ENCODE measurements around the gene LTC4S. TPM values are rescaled to one million over a fixed set of nuclear protein-coding genes. Genes with fewer than 3 reads are reported as not detected.

Gene LTC4S
- total RNA-seq, 2 donors from 2014 or later: 5.3 to 5.4 TPM

- Histone ChIP-seq H3K4me1 (peaks cover 44% of the 10 kb centered on the region), H3K36me3 (peaks cover 10% of the 10 kb centered on the region), H3K27me3 (no peaks in the 10 kb centered on the region), H3K4me3 (peak overlapping the region; percentile 100), H3K27ac (peak overlapping the region; percentile 100), H3K9ac (ENCODE audit: low read depth in 2 of 2, low read length in 2 of 2) (peak overlapping the region; percentile 94 to 100), H3K9me3 (no peaks in the 10 kb centered on the region)
- intact Hi-C loops (cut with DNase I): no loop called here
- DNase-seq: peak; percentile 67
- no peak for TF ChIP-seq CTCF (IDR thresholded peaks at IDR 0.05)
Measured at GRCh38 chr5:179819296-179820126, 25.7 kb downstream of the LTC4S start.

- peak overlapping the region; percentile 94 to 100 for H3K9ac ChIP-seq (ENCODE audit: low read depth in 2 of 2, low read length in 2 of 2)
- no peaks in the 10 kb centered on the region for H3K27me3 ChIP-seq
- H3K27ac ChIP-seq: peak overlapping the region; percentile 100
- H3K9me3 ChIP-seq: no peaks in the 10 kb centered on the region
- no peak for TF ChIP-seq CTCF (IDR thresholded peaks at IDR 0.05)
- H3K36me3 ChIP-seq: peaks cover 10% of the 10 kb centered on the region
- H3K4me3 ChIP-seq: peak overlapping the region; percentile 100
- peaks cover 49% of the 10 kb centered on the region for H3K4me1 ChIP-seq
- no peak for DNase-seq
- intact Hi-C loops (cut with DNase I): no loop called here
Measured at GRCh38 chr5:179820127-179820482, 26.3 kb downstream of the LTC4S start.

DNA sequence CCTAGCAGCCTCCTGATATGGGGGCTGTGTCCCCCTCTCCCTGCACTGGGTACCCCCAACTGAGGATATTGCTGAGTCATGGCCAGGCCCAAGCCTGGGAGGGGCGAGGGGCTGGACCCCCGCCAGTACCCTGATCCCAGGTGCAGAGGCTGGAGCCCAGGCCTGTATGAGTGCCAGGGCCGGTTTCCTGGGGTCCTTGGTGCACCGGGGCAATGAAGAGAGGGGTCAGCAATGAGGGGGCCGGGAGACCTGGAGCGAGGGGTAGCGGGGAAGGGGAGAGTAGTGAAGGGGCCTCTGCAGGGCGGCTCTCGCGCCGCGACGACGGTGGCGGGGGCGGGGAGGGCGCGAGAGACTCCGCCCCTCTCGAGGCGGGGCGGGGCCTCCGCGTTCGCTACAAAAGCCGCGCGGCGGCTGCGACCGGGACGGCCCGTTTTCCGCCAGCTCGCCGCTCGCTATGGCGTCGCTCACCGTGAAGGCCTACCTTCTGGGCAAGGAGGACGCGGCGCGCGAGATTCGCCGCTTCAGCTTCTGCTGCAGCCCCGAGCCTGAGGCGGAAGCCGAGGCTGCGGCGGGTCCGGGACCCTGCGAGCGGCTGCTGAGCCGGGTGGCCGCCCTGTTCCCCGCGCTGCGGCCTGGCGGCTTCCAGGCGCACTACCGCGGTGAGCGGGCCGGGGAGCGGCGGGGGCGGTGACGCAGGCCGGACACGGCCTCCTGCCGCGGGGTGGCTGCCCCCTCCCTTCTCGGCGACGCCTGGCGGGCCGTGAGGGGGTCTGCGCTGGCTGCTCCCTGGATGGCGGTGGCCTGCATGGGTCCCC lies 26.9 kb downstream of the LTC4S start, which contains the start of gene SQSTM1:
Gene SQSTM1 (plus strand): TSS at position 423 of the 815 bp plus-strand sequence. CDS start 32 bp downstream, at position 455.
- H3K4me1 ChIP-seq: peaks cover 52% of the 10 kb centered on the region
- no peaks in the 10 kb centered on the region for H3K27me3 ChIP-seq
- no peaks in the 10 kb centered on the region for H3K9me3 ChIP-seq
- H3K4me3 ChIP-seq: peak within 1 kb of the TSS; percentile 100
- H3K27ac ChIP-seq: peak within 1 kb of the TSS; percentile 100
- peaks cover 10% of the 10 kb centered on the region for H3K36me3 ChIP-seq
- peak within 1 kb of the TSS; percentile 94 to 100 for H3K9ac ChIP-seq (ENCODE audit: low read depth in 2 of 2, low read length in 2 of 2)
- TF ChIP-seq CTCF (IDR thresholded peaks at IDR 0.05): no peak
- DNase-seq: peak; percentile 85
- intact Hi-C loops (cut with DNase I): no loop called here

DNA sequence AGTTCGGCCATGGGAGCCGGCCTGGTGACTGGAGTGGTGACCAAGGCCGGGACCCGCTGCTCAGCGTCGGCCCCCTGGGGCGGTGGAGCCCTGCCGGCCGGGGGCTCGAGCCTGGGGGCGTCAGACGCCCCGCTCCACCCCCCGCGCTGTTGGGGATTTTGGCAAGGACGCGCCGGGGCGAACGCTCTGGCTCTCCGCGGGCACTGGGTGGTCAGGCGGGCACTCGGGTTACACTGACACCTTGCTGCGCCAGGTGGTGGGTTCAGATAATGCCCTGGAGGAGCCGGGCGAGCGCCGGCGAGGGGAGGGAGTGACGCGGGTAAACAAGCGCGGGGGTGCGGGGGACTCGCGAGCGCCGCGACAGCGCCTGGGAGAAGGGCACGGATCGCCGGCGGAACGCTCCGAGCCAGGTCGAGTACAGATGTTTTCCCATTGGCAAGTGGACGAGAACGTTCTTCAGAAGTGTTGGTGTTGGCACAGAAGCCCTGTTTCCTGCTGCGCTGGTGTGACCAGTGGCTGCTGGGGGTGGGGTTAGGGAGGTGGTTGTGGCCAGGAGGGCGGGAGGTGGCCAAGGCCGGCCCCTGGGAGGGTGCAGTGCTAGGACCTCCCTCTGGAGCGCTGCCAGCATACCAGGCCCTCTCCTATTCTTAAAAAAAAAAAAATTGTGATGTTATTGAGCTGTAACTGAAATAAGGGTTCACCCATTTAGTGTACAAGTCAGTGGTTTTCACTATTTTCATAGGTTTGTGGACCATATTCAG lies 27.7 kb downstream of the LTC4S start:
- H3K27me3 ChIP-seq: no peaks in the 10 kb centered on the region
- H3K4me1 ChIP-seq: peaks cover 59% of the 10 kb centered on the region
- H3K9me3 ChIP-seq: no peaks in the 10 kb centered on the region
- H3K9ac ChIP-seq (ENCODE audit: low read depth in 2 of 2, low read length in 2 of 2): peak overlapping the region; percentile 94 to 100
- no peak for TF ChIP-seq CTCF (IDR thresholded peaks at IDR 0.05)
- H3K27ac ChIP-seq: peak overlapping the region; percentile 100
- H3K4me3 ChIP-seq: peak overlapping the region; percentile 100
- DNase-seq: peak; percentile 98
- intact Hi-C loops (cut with DNase I): no loop called here
- peaks cover 13% of the 10 kb centered on the region for H3K36me3 ChIP-seq

DNA sequence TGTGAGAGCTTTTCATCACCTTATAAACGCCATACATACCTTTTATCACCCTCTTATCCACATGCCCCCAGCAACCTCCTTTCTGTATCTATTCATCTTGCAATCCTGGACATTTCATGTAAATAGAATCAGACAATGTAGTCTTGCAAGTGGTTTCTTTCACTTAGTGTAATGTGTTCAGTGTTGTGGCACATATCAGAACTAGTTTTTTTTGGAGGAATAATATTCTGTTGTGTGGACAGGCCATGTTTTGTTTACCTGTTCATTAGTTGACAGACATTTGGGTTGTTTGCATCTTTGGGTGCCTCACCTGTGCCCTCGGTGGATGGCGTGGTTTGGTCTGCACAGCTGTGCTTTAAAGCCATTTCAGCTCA lies 28.3 kb downstream of the LTC4S start:
- no peak for DNase-seq
- intact Hi-C loops (cut with DNase I): no loop called here
- TF ChIP-seq CTCF (IDR thresholded peaks at IDR 0.05): no peak
- peaks cover 63% of the 10 kb centered on the region for H3K4me1 ChIP-seq
- peak overlapping the region; percentile 5 to 72 for H3K9ac ChIP-seq (ENCODE audit: low read depth in 2 of 2, low read length in 2 of 2)
- H3K27me3 ChIP-seq: no peaks in the 10 kb centered on the region
- H3K4me3 ChIP-seq: peak overlapping the region; percentile 100
- H3K36me3 ChIP-seq: peaks cover 16% of the 10 kb centered on the region
- H3K9me3 ChIP-seq: no peaks in the 10 kb centered on the region
- H3K27ac ChIP-seq: no peak overlapping the region

Measured in colonic mucosa (tissue), 4 donors.